Thymus (tissue), 11 donors: ENCODE results near the gene BRIP1. TPM values are rescaled to one million over a fixed set of nuclear protein-coding genes. Genes with fewer than 3 reads are reported as not detected.
"Not testable (repeated sequence)": the region's sequence is repeated elsewhere in the genome, so short reads cannot be mapped to it uniquely, and the experiment has no call there.

Source experiments
- DNase-seq, 9 donors: peaks; one replicate each; pipeline ENCODE4 v3.0.0-alpha.2; 2013; ENCODE audit warnings: low spot score in 9 of 9, low read depth in 6 of 9, missing footprints in 1 of 9
- H3K27ac ChIP-seq, 2 donors: one replicate each; pipeline ENCODE4 v1.5.1; 2013; ENCODE audit warnings: control low read depth in 1 of 2, low read depth in 1 of 2, low read length in 1 of 2, mild to moderate bottlenecking in 1 of 2, moderate library complexity in 1 of 2
- H3K27me3 ChIP-seq, 2 donors: one replicate each; pipeline ENCODE4 v1.5.1; 2013; ENCODE audit warnings: low read length in 1 of 2; ENCODE audit not compliant: control insufficient read depth in 2 of 2, insufficient read depth in 1 of 2
- H3K36me3 ChIP-seq, 2 donors: one replicate each; pipeline ENCODE4 v1.5.1; 2013; ENCODE audit warnings: low read length in 1 of 2, mild to moderate bottlenecking in 1 of 2, moderate library complexity in 1 of 2; ENCODE audit not compliant: control insufficient read depth in 2 of 2, insufficient read depth in 2 of 2
- H3K4me1 ChIP-seq, 2 donors: one replicate each; pipeline ENCODE4 v1.5.1; 2013; ENCODE audit warnings: low read length in 2 of 2; ENCODE audit not compliant: control insufficient read depth in 2 of 2, insufficient read depth in 2 of 2
- H3K4me3 ChIP-seq, 2 donors: one replicate each; pipeline ENCODE4 v1.5.1; 2013; ENCODE audit warnings: low read length in 2 of 2, control low read depth in 1 of 2, mild to moderate bottlenecking in 1 of 2
- H3K9me3 ChIP-seq, 2 donors: one replicate each; pipeline ENCODE4 v1.5.1; 2013; ENCODE audit warnings: low read length in 1 of 2, mild to moderate bottlenecking in 1 of 2; ENCODE audit not compliant: control insufficient read depth in 2 of 2, insufficient read depth in 1 of 2
- whole genome bisulfite sequencing: extraction: QIAGEN DNeasy Blood & Tissue Kit; methylation state at CpG from one replicate; pipeline ENCODE4 v1.1.7; 2013; 5-methylcytosine and 5-hydroxymethylcytosine counted together
- polyA plus RNA-seq: library from polyadenylated mRNA; stranded (reverse); fragments of 200-250 nt; gene quantifications from one replicate; pipeline ENCODE4 v1.2.3, GENCODE V29; 2013
- total RNA-seq: library from RNA; stranded (reverse); fragments of 120-200 nt; gene quantifications from one replicate; pipeline ENCODE4 v1.2.4, GENCODE V29; 2013
- donor health status: healthy.

BRIP1 gene
- total and polyA plus RNA-seq, 2 donors: 0.68 to 11.5 TPM

- H3K36me3 ChIP-seq: peaks cover 0 to 4% of the 10 kb centered on the region in 2 donors
- 98% methylated on average over 2 of the region's 2 CpGs for WGBS
Measured at GRCh38 chr17:61722398-61722797, 140.9 kb downstream of the BRIP1 start.

GRCh38 chr17:61720016-61720795, 143.1 kb downstream of the BRIP1 start:
- 98% methylated on average over 4 of the region's 4 CpGs for WGBS
- Histone ChIP-seq H3K36me3 (no peaks in the 10 kb centered on the region), H3K27ac (no peak overlapping the region), H3K4me3 (no peak overlapping the region), H3K9me3 (no peaks in the 10 kb centered on the region), H3K4me1 (no peaks in the 10 kb centered on the region), H3K27me3 (no peaks in the 10 kb centered on the region)
- DNase-seq: no peak

More at GRCh38 chr17:61722398-61722797, 140.9 kb downstream of the BRIP1 start:
- Histone ChIP-seq H3K4me3 (no peak overlapping the region), H3K27me3 (no peaks in the 10 kb centered on the region), H3K4me1 (no peaks in the 10 kb centered on the region), H3K27ac (no peak overlapping the region), H3K9me3 (no peaks in the 10 kb centered on the region)
- DNase-seq: no peak

- H3K4me1 ChIP-seq, H3K27ac ChIP-seq, H3K27me3 ChIP-seq, H3K9me3 ChIP-seq, H3K4me3 ChIP-seq, DNase-seq, H3K36me3 ChIP-seq: not testable (repeated sequence)
- WGBS: 97% methylated on average over 8 of the region's 8 CpGs
Measured at GRCh38 chr17:61719220-61719619, 144.1 kb downstream of the BRIP1 start.

GRCh38 chr17:61718022-61718421, 145.3 kb downstream of the BRIP1 start:
- H3K36me3 ChIP-seq: no peaks in the 10 kb centered on the region
- no peaks in the 10 kb centered on the region for H3K9me3 ChIP-seq

GRCh38 chr17:61717352-61717751, 146.0 kb downstream of the BRIP1 start:
- no peak overlapping the region for H3K4me3 ChIP-seq
- no peaks in the 10 kb centered on the region for H3K27me3 ChIP-seq

More at GRCh38 chr17:61718022-61718421, 145.3 kb downstream of the BRIP1 start:
- H3K4me1 ChIP-seq: no peaks in the 10 kb centered on the region
- no peak overlapping the region for H3K27ac ChIP-seq
- no peak overlapping the region for H3K4me3 ChIP-seq
- DNase-seq: no peak
- H3K27me3 ChIP-seq: no peaks in the 10 kb centered on the region

GRCh38 chr17:61716225-61716829, 147.0 kb downstream of the BRIP1 start:
- Histone ChIP-seq H3K27ac (no peak overlapping the region), H3K9me3 (no peaks in the 10 kb centered on the region), H3K36me3 (no peaks in the 10 kb centered on the region), H3K27me3 (no peaks in the 10 kb centered on the region), H3K4me1 (no peaks in the 10 kb centered on the region), H3K4me3 (no peak overlapping the region)
- WGBS: 99% methylated on average over 1 of the region's 1 CpG
- DNase-seq: no peak

More at GRCh38 chr17:61717352-61717751, 146.0 kb downstream of the BRIP1 start:
- DNase-seq: no peak
- H3K36me3 ChIP-seq: no peaks in the 10 kb centered on the region
- no peaks in the 10 kb centered on the region for H3K4me1 ChIP-seq
- no peak overlapping the region for H3K27ac ChIP-seq
- no peaks in the 10 kb centered on the region for H3K9me3 ChIP-seq
- WGBS: 99% methylated on average over 4 of the region's 4 CpGs

- no peak overlapping the region for H3K27ac ChIP-seq
Measured at GRCh38 chr17:61715348-61715747, 148.0 kb downstream of the BRIP1 start.

GRCh38 chr17:61714300-61714699, 149.0 kb downstream of the BRIP1 start:
- Histone ChIP-seq H3K27ac (no peak overlapping the region), H3K27me3 (no peaks in the 10 kb centered on the region), H3K9me3 (no peaks in the 10 kb centered on the region), H3K36me3 (peaks cover 0 to 3% of the 10 kb centered on the region in 2 donors), H3K4me1 (no peaks in the 10 kb centered on the region), H3K4me3 (no peak overlapping the region)
- DNase-seq: no peak
- over 99% methylated on average over 2 of the region's 2 CpGs for WGBS

More at GRCh38 chr17:61715348-61715747, 148.0 kb downstream of the BRIP1 start:
- Histone ChIP-seq H3K27me3 (no peaks in the 10 kb centered on the region), H3K4me1 (no peaks in the 10 kb centered on the region), H3K9me3 (no peaks in the 10 kb centered on the region), H3K36me3 (no peaks in the 10 kb centered on the region), H3K4me3 (no peak overlapping the region)
- 96% methylated on average over 1 of the region's 1 CpG for WGBS
- no peak for DNase-seq

- Histone ChIP-seq H3K27me3 (no peaks in the 10 kb centered on the region), H3K4me1 (no peaks in the 10 kb centered on the region), H3K4me3 (no peak overlapping the region), H3K36me3 (peaks cover 3 to 4% of the 10 kb centered on the region in 2 donors), H3K27ac (no peak overlapping the region), H3K9me3 (no peaks in the 10 kb centered on the region)
- WGBS: 100% methylated on average over 1 of the region's 1 CpG
- DNase-seq: no peak
Measured at GRCh38 chr17:61713035-61713434, 150.3 kb downstream of the BRIP1 start.
